Activated CD8-positive, alpha-beta memory T cell treated with anti-CD3 and anti-CD28 coated beads, Interleukin-2, amount 50 U/mL, for 24 hours (primary cell): ENCODE data around the gene TUBB6.
A peak's percentile ranks its signal among the peaks of the same experiment; 100 is the strongest.

Source experiments
- DNase-seq: peaks from one replicate; pipeline ENCODE4 v3.0.0-alpha.2; 2020; ENCODE audit errors: extremely low read depth

TUBB6 gene

GRCh38 chr18:12307701-12308385, at the start of gene TUBB6:
Gene TUBB6, plus strand, starts transcription at chr18:12308241. Its CDS starts 52 bp downstream, at chr18:12308293.
- no peak for DNase-seq

- DNase-seq = no peak
Observed at GRCh38 chr18:12258719-12259705, 49.0 kb upstream of the TUBB6 start.

- DNase-seq = no peak
Observed at GRCh38 chr18:12262748-12263147, 45.3 kb upstream of the TUBB6 start.

GRCh38 chr18:12264864-12265263, 43.2 kb upstream of the TUBB6 start:
- no peak for DNase-seq

GRCh38 chr18:12271376-12272235, 36.4 kb upstream of the TUBB6 start:
- peak; percentile 8 for DNase-seq

GRCh38 chr18:12274793-12275192, 33.2 kb upstream of the TUBB6 start:
- no peak for DNase-seq

- DNase-seq = no peak
Observed at GRCh38 chr18:12276736-12277554, 31.1 kb upstream of the TUBB6 start.

GRCh38 chr18:12278215-12278671, 29.8 kb upstream of the TUBB6 start:
- no peak for DNase-seq

- DNase-seq = no peak
Observed at GRCh38 chr18:12278741-12279682, 29.0 kb upstream of the TUBB6 start.

GRCh38 chr18:12279781-12280531, 28.1 kb upstream of the TUBB6 start:
- DNase-seq = no peak

- no peak for DNase-seq
Observed at GRCh38 chr18:12281861-12282260, 26.2 kb upstream of the TUBB6 start.

GRCh38 chr18:12282442-12283039, 25.5 kb upstream of the TUBB6 start:
- no peak for DNase-seq

- DNase-seq = no peak
Observed at GRCh38 chr18:12283256-12283655, 24.8 kb upstream of the TUBB6 start.

- DNase-seq = no peak
Observed at GRCh38 chr18:12283666-12284065, 24.4 kb upstream of the TUBB6 start.

- DNase-seq = no peak
Observed at GRCh38 chr18:12287131-12287681, 20.8 kb upstream of the TUBB6 start.

- DNase-seq = no peak
Observed at GRCh38 chr18:12287684-12288402, 20.2 kb upstream of the TUBB6 start.

- DNase-seq = no peak
Observed at GRCh38 chr18:12288403-12288755, 19.7 kb upstream of the TUBB6 start.

GRCh38 chr18:12290086-12290485, 18.0 kb upstream of the TUBB6 start:
- no peak for DNase-seq
